Embryonic facial prominence (tissue), 1 donor: Measurements from ENCODE around the gene ELAPOR1.

Experiments used
- DNase-seq: peaks from one replicate; pipeline ENCODE4 v3.0.0-alpha.2; 2016; ENCODE audit errors: extremely low spot score

Gene ELAPOR1

DNA sequence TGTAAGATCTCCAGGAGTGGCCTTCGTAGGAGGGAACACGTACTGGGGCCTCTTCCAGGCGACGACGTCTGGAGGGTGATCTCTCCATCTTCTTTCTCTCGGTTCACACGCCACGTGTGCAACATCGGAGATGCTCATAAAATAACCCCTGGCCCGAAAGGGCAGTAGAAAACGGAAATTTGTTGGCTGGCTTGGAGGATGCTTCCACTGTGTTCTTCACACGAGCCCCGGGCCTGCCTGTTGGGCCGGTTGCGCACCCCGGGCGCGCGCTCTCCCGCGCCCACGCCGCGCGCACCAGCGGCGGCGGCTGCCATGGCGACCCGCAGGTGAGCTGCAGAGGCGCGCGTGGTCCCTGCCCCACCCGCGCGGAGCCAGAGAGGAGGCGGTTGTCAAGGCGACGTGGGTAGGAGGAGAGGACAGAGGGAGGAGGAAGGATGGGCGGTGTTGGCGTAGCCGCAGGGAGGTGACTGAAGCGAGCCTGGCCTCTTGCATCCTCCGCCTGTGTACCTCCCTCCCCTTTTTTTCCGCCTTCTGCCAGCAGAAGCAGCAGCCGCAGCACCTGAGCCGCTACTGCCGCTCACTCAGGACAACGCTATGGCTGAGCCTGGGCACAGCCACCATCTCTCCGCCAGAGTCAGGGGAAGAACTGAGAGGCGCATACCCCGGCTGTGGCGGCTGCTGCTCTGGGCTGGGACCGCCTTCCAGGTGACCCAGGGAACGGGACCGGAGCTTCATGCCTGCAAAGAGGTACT lies at the start of gene ELAPOR1:
Gene ELAPOR1, plus strand, starts transcription at position 526 of the 752 bp plus-strand sequence. Its CDS starts 69 bp downstream, at position 595.
- no peak for DNase-seq

DNA sequence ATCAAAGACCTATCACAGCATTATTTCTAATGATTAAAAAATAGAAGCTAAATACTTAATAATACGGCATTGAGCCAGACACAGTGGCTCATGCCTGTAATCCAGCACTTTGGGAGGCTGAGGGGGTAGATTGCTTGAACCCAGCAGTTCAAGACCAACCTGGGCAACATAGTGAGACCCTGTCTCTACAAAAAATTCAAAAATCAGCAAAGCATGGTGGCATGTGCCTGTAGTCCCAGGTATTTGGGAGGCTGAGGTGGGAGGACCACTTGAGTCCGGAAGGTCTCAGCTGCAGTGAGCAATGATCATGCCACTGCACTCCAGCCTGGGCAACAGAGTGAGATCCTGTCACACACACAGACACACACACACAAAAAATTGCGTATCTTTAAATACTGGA lies 48.8 kb upstream of the ELAPOR1 start:
- DNase-seq = no peak

DNA sequence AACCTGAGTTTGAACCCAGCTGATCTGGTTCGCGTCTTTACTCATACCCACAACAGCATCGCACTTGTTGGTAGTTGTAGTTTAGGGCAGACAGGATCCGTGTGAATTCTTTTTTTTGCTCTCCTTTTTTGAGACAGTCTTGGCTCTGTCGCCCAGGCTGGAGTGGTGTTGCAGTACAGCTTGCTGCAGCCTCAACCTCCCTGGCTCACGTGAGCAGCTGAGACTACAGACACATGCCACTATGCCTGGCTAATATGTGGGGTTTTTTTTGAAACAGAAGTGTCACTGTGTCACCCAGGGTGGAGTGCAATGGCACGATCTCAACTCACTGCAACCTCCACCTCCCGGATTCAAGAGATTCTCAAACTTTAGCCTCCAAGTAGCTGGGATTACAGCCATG lies 46.0 kb upstream of the ELAPOR1 start:
- no peak for DNase-seq

GRCh38 chr1:109069294-109069693 lies 44.6 kb upstream of the ELAPOR1 start:
- DNase-seq = no peak

GRCh38 chr1:109075531-109076490 lies 38.1 kb upstream of the ELAPOR1 start, which contains the start of gene TAF13:
Gene TAF13 (minus strand): TSS chr1:109076003. CDS start chr1:109075947, 56 bp downstream.
- peak; percentile 91 for DNase-seq

- no peak for DNase-seq
These were observed 35.6 kb upstream of the ELAPOR1 start for GRCh38 chr1:109078317-109078716.

DNA sequence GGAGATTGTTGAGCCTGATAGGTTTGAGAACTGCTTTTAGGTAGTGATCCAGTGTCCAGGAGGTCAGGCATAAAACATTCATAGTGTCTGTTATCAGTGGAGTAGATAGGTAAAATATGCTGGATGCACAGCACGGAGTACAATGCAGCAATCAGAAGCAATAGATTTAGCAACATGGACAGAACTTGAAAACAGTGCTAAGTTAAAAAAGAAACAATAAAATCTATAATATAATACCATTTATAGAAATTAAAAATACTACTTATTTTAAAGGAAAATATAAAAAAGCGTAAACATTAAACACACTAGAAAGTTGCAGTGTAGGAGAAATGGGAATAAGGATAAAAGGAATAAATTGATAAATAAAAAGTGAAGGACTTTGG lies 34.7 kb upstream of the ELAPOR1 start:
- no peak for DNase-seq

GRCh38 chr1:109080441-109081082 lies 33.4 kb upstream of the ELAPOR1 start:
- no peak for DNase-seq

- DNase-seq = no peak
These were observed 30.4 kb upstream of the ELAPOR1 start for GRCh38 chr1:109083501-109083900.

GRCh38 chr1:109083923-109084322 lies 30.0 kb upstream of the ELAPOR1 start:
- no peak for DNase-seq

- no peak for DNase-seq
These were observed 29.1 kb upstream of the ELAPOR1 start for GRCh38 chr1:109084563-109085517.

GRCh38 chr1:109089242-109090015 lies 24.5 kb upstream of the ELAPOR1 start:
- DNase-seq = no peak

DNA sequence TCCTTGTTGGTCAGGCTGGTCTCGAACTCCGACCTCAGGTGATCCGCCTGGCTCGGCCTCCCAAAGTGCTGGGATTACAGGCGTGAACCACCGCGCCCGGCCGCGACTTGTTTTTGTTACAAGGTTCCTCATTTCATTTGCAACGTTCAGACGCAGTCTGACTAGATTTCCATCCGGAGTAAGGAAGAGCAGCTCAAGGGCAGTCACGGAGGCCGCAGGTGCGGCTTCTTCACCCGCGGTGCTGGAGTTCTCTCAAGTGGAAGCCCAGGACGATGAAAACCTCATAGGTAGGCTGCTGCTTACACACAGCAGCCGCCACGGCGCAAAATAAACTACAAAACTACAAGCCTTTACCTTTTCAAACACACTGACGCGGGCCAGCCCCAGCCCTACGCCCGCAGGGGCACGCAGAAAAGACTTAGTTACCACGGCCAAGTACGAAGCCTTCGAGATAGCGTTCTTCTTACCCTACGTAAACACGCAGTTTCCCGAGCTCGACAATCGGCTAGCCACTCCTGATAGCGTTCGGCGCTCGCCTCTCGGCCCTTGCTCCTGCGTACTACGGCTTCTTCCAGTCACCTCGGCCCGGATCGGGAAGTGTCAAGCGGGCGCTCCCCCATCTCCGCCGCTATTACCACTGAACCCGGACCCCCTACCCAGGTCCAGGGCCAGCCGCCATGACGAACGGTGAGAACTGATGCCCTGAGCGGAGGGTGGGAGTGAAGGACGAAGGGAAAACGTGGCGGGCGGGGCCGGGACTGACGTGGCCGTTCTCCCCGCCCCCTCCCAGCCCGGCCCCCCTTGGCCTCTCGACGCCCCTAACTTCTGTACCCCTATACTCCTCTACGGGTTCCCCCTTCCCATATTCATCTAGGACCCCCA lies 23.5 kb upstream of the ELAPOR1 start, which contains the start of gene TMEM167B:
Gene TMEM167B, plus strand, starts transcription at position 569 of the 882 bp plus-strand sequence. Its CDS starts 109 bp downstream, at position 678.
- peak; percentile 94 for DNase-seq

DNA sequence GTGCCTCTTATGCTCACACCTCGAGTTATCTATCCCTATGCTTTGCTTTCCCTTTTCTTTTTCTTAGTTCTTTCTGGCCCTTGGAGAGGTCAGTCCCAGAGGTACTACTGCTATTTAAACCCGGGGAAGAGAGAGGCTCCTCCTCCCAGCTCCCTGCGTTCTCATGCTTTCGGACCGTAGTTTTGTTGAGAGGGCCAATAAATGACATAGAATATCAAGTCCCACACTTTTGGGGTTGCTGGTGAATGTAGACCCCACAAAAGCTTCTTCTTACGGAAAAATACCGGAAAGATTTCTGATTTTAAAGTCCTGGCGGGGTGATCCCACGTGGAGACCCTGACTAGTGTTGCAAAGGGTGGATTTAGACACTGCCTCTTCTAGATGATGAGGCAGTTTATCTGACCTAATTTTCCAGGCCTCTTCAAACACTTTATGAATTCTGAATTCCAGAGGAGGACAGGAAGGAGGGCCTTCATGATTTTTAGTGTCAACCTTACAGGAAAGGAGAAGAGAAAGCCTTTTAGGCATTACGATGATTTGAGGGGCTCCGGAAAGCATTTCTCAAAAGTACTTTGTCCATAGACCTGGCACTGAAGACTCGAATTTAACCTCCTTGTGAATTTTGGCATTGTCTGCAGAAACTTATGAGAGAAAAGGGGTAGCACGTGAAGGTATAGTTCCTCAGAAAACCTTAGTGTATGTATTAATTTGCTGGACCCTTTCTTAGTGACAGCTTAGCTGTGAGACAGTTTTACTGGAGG lies 22.7 kb upstream of the ELAPOR1 start:
- peak; percentile 47 for DNase-seq

- DNase-seq = no peak
These were observed 22.1 kb upstream of the ELAPOR1 start for GRCh38 chr1:109091839-109092193.

GRCh38 chr1:109094377-109094803 lies 19.5 kb upstream of the ELAPOR1 start:
- DNase-seq = no peak

GRCh38 chr1:109094871-109095270 lies 19.0 kb upstream of the ELAPOR1 start:
- no peak for DNase-seq

- no peak for DNase-seq
These were observed 18.3 kb upstream of the ELAPOR1 start for GRCh38 chr1:109095631-109096030.
